ENCODE data around the gene SLC12A1. TPM values are rescaled to one million over a fixed set of nuclear protein-coding genes. Genes with fewer than 3 reads are reported as not detected.
A peak's percentile ranks its signal among the peaks of the same experiment; 100 is the strongest.
"Not testable (repeated sequence)": the region's sequence is repeated elsewhere in the genome, so short reads cannot be mapped to it uniquely, and the experiment has no call there.

The SLC12A1 gene
- total RNA-seq, 2 experiments from 2014 or later: not detected

GRCh38 chr15:48326180-48326579, 120.1 kb downstream of the SLC12A1 start:
- H3K9me3 Mint-ChIP-seq; H3K27me3 Mint-ChIP-seq; H3K4me3 Mint-ChIP-seq; DNase-seq; POLR2A ChIA-PET; H3K36me3 Mint-ChIP-seq (ENCODE audit: low read depth); H3K27ac Mint-ChIP-seq: not testable (repeated sequence)
- CTCF ChIA-PET: interaction anchor here (0.7 kb wide), 1 partner anchor 73 kb away, joined by 4 read pairs; no protein-coding TSS in a partner anchor
- H3K4me1 Mint-ChIP-seq: peaks cover 14% of the 10 kb centered on the region

DNA sequence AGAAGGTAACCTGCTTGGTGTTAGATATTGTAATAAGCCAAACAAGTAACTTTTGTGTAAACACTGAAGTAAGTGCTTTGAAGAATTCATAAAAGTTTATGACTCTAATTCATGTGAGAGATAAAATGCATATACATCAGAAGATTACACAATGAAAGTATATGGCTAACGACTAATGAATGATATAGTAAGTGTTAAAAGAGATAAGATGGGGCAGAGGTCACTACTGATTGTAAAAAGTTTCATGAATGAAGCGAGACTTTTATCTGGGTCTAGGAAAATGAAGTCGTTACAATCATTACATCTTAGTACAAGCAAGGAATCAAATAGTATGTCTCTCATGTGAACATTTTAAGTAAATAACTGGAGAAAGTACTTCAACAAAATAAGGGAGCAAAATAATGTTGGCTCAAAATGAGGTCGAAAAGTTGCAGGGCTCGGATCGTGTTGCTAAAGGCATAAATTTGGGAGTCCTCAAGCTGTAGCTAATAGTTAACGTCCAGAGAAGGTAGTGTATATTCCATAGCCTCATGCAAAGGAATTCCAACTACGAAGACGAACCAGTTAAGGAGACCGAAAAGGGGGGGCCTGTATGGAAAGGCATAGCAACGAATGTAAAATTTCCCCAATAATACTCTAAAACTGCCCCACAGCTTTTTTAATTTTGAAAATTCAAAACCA, 124.1 kb downstream of the SLC12A1 start:
- CTCF ChIA-PET: interaction anchor here (0.7 to 0.8 kb wide), 2 partner anchors 26 to 45 kb away, joined by 3 to 4 read pairs; no protein-coding TSS in a partner anchor
- peaks cover 38% of the 10 kb centered on the region for H3K4me1 Mint-ChIP-seq
- no peaks in the 10 kb centered on the region for H3K9me3 Mint-ChIP-seq
- H3K27me3 Mint-ChIP-seq: no peaks in the 10 kb centered on the region
- POLR2A ChIA-PET: interaction anchor here (0.9 to 4.3 kb wide), 4 partner anchors 11 to 548 kb away, joined by 3 to 34 read pairs (median 12); partner anchors contain the start of genes CEP152, EID1 and MYEF2
- H3K36me3 Mint-ChIP-seq (ENCODE audit: low read depth): peaks cover 20% of the 10 kb centered on the region
- H3K4me3 Mint-ChIP-seq: peak overlapping the region; percentile 92
- H3K27ac Mint-ChIP-seq: peak overlapping the region; percentile 96
- DNase-seq: no peak

GRCh38 chr15:48330855-48331795, 125.0 kb downstream of the SLC12A1 start, which contains the start of gene DUT:
Gene DUT (plus strand): TSS chr15:48331429. CDS start chr15:48331516, 87 bp downstream.
- H3K27ac Mint-ChIP-seq: peak within 1 kb of the TSS; percentile 96
- peak within 1 kb of the TSS; percentile 92 for H3K4me3 Mint-ChIP-seq
- ChIA-PET POLR2A (interaction anchor here (0.6 to 4.3 kb wide), 12 partner anchors 8 to 1954 kb away, joined by 3 to 34 read pairs (median 6); partner anchors contain the start of genes CEP152, EID1 and MYEF2), CTCF (no interaction called here)
- peaks cover 45% of the 10 kb centered on the region for H3K4me1 Mint-ChIP-seq
- H3K36me3 Mint-ChIP-seq (ENCODE audit: low read depth): peaks cover 27% of the 10 kb centered on the region
- no peaks in the 10 kb centered on the region for H3K27me3 Mint-ChIP-seq
- peak; percentile 86 for DNase-seq
- no peaks in the 10 kb centered on the region for H3K9me3 Mint-ChIP-seq

GRCh38 chr15:48331796-48332641, 125.9 kb downstream of the SLC12A1 start:
- peak overlapping the region; percentile 96 for H3K27ac Mint-ChIP-seq
- CTCF ChIA-PET: interaction anchor here (1.4 to 6.0 kb wide), 2 partner anchors 9 to 20 kb away, joined by 3 to 35 read pairs; no protein-coding TSS in a partner anchor
- POLR2A ChIA-PET: interaction anchor here (0.6 to 4.3 kb wide), 13 partner anchors 9 to 1953 kb away, joined by 3 to 34 read pairs (median 5); partner anchors contain the start of genes CEP152, EID1, GALK2 and MYEF2

GRCh38 chr15:48332642-48333034, 126.5 kb downstream of the SLC12A1 start:
- no peaks in the 10 kb centered on the region for H3K9me3 Mint-ChIP-seq
- peak; percentile 31 for DNase-seq
- peak overlapping the region; percentile 92 for H3K4me3 Mint-ChIP-seq
- ChIA-PET POLR2A (interaction anchor here (0.9 to 4.3 kb wide), 12 partner anchors 8 to 837 kb away, joined by 3 to 34 read pairs (median 6); partner anchors contain the start of genes CEP152, COPS2, EID1 and GALK2), CTCF (interaction anchor here (1.4 to 6.0 kb wide), 2 partner anchors 9 to 19 kb away, joined by 3 to 35 read pairs; no protein-coding TSS in a partner anchor)
- peaks cover 37% of the 10 kb centered on the region for H3K36me3 Mint-ChIP-seq (ENCODE audit: low read depth)
- peaks cover 55% of the 10 kb centered on the region for H3K4me1 Mint-ChIP-seq
- H3K27ac Mint-ChIP-seq: peak overlapping the region; percentile 96
- H3K27me3 Mint-ChIP-seq: no peaks in the 10 kb centered on the region

More at GRCh38 chr15:48331796-48332641, 125.9 kb downstream of the SLC12A1 start:
- H3K4me1 Mint-ChIP-seq: peaks cover 52% of the 10 kb centered on the region
- no peaks in the 10 kb centered on the region for H3K27me3 Mint-ChIP-seq
- H3K36me3 Mint-ChIP-seq (ENCODE audit: low read depth): peaks cover 34% of the 10 kb centered on the region
- H3K9me3 Mint-ChIP-seq: no peaks in the 10 kb centered on the region
- peak; percentile 76 for DNase-seq
- peak overlapping the region; percentile 92 for H3K4me3 Mint-ChIP-seq

- Mint-ChIP-seq H3K9me3 (no peaks in the 10 kb centered on the region), H3K4me3 (peak overlapping the region; percentile 92), H3K27me3 (no peaks in the 10 kb centered on the region), H3K36me3 (ENCODE audit: low read depth) (peaks cover 42% of the 10 kb centered on the region), H3K4me1 (peaks cover 61% of the 10 kb centered on the region), H3K27ac (peak overlapping the region; percentile 70)
- CTCF ChIA-PET: interaction anchor here (1.4 to 6.0 kb wide), 2 partner anchors 8 to 19 kb away, joined by 3 to 35 read pairs; no protein-coding TSS in a partner anchor
- POLR2A ChIA-PET: interaction anchor here (0.9 to 4.3 kb wide), 5 partner anchors 9 to 822 kb away, joined by 3 to 34 read pairs (median 5); partner anchors contain the start of genes CEP152 and COPS2
- no peak for DNase-seq
These were observed 127.4 kb downstream of the SLC12A1 start for GRCh38 chr15:48333540-48333939.

DNA sequence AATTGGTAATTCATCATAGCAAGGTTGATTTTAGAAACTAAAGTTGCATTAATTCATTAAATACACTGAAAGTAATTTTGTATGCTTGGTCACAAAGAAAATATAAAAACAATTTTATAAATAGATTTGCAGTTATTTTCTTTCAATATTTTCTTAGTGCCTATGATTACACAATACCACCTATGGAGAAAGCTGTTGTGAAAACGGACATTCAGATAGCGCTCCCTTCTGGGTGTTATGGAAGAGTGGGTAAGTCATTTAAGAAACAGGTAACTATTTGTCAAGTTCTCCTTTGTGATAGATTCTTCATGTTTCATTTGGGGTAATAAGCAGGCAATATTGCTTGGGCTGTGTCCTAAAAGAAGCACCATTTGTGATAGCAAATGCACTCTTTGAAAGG, 128.2 kb downstream of the SLC12A1 start:
- Mint-ChIP-seq H3K27ac (peak overlapping the region; percentile 70), H3K4me3 (no peak overlapping the region), H3K36me3 (ENCODE audit: low read depth) (peaks cover 45% of the 10 kb centered on the region), H3K9me3 (no peaks in the 10 kb centered on the region), H3K4me1 (peaks cover 63% of the 10 kb centered on the region), H3K27me3 (no peaks in the 10 kb centered on the region)
- ChIA-PET POLR2A (interaction anchor here (1.0 to 4.3 kb wide), 3 partner anchors 8 to 476 kb away, joined by 3 to 34 read pairs (median 10); partner anchors contain the start of gene CEP152), CTCF (interaction anchor here (6.0 kb wide), 1 partner anchor 18 kb away, joined by 35 read pairs; no protein-coding TSS in a partner anchor)
- DNase-seq: no peak

DNA sequence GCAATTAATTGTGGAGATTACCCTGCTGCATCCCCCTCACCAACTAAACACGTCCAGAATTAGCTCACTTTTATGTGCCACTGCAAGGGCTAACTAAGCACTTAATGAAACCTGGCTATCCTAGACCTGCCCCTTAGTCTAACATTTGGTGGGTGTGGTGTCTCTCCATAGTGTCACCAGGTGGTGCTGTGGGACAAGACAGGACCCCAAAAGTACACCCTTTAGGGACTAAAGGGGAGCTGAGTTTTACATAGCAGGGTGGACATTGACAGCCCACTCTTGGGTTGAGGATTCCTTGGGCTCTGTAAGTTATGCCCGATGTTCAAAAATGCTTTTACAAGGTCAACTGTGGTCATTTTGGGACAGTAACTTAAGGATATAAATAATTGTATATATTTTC, 130.8 kb downstream of the SLC12A1 start:
- peaks cover 65% of the 10 kb centered on the region for H3K4me1 Mint-ChIP-seq
- CTCF ChIA-PET: interaction anchor here (0.9 to 6.0 kb wide), 3 partner anchors 15 to 30 kb away, joined by 4 to 35 read pairs (median 5); no protein-coding TSS in a partner anchor
- no peak for DNase-seq
- no peaks in the 10 kb centered on the region for H3K9me3 Mint-ChIP-seq
- POLR2A ChIA-PET: interaction anchor here (1.0 to 1.5 kb wide), 3 partner anchors 12 to 16 kb away, joined by 3 to 4 read pairs (median 3); no protein-coding TSS in a partner anchor
- peaks cover 63% of the 10 kb centered on the region for H3K36me3 Mint-ChIP-seq (ENCODE audit: low read depth)
- H3K27me3 Mint-ChIP-seq: no peaks in the 10 kb centered on the region
- no peak overlapping the region for H3K27ac Mint-ChIP-seq
- no peak overlapping the region for H3K4me3 Mint-ChIP-seq

- H3K9me3 Mint-ChIP-seq: no peaks in the 10 kb centered on the region
- CTCF ChIA-PET: interaction anchor here (1.3 to 6.0 kb wide), 2 partner anchors 14 to 21 kb away, joined by 5 to 35 read pairs; no protein-coding TSS in a partner anchor
- H3K27me3 Mint-ChIP-seq: no peaks in the 10 kb centered on the region
- no peak overlapping the region for H3K27ac Mint-ChIP-seq
- H3K36me3 Mint-ChIP-seq (ENCODE audit: low read depth): peaks cover 66% of the 10 kb centered on the region
- POLR2A ChIA-PET: interaction anchor here (1.0 kb wide), 1 partner anchor 15 kb away, joined by 4 read pairs; no protein-coding TSS in a partner anchor
- H3K4me3 Mint-ChIP-seq: no peak overlapping the region
- peaks cover 64% of the 10 kb centered on the region for H3K4me1 Mint-ChIP-seq
- no peak for DNase-seq
These were observed 131.5 kb downstream of the SLC12A1 start for GRCh38 chr15:48337607-48338006.

GRCh38 chr15:48340111-48340510, 134.0 kb downstream of the SLC12A1 start:
- POLR2A ChIA-PET: interaction anchor here (2.5 kb wide), 1 partner anchor 8 kb away, joined by 17 read pairs; the partner anchor contains the start of gene DUT
- peaks cover 64% of the 10 kb centered on the region for H3K36me3 Mint-ChIP-seq (ENCODE audit: low read depth)

GRCh38 chr15:48343865-48344264, 137.8 kb downstream of the SLC12A1 start:
- ChIA-PET CTCF (no interaction called here), POLR2A (interaction anchor here (1.3 to 2.1 kb wide), 2 partner anchors 9 to 11 kb away, joined by 4 to 10 read pairs; no protein-coding TSS in a partner anchor)
- peaks cover 12% of the 10 kb centered on the region for H3K4me1 Mint-ChIP-seq
- H3K27ac Mint-ChIP-seq: no peak overlapping the region
- no peak for DNase-seq
- no peaks in the 10 kb centered on the region for H3K9me3 Mint-ChIP-seq
- peaks cover 45% of the 10 kb centered on the region for H3K36me3 Mint-ChIP-seq (ENCODE audit: low read depth)
- no peak overlapping the region for H3K4me3 Mint-ChIP-seq
- H3K27me3 Mint-ChIP-seq: no peaks in the 10 kb centered on the region

More at GRCh38 chr15:48340111-48340510, 134.0 kb downstream of the SLC12A1 start:
- Mint-ChIP-seq H3K27ac (no peak overlapping the region), H3K4me3 (no peak overlapping the region), H3K4me1 (peaks cover 42% of the 10 kb centered on the region), H3K27me3 (no peaks in the 10 kb centered on the region), H3K9me3 (no peaks in the 10 kb centered on the region)
- CTCF ChIA-PET: interaction anchor here (1.4 to 3.8 kb wide), 2 partner anchors 12 to 54 kb away, joined by 3 to 22 read pairs; no protein-coding TSS in a partner anchor
- DNase-seq: no peak
